HepG2 (cell line): Measurements from ENCODE around the gene ARHGAP22. TPM values are rescaled to one million over a fixed set of nuclear protein-coding genes. Genes with fewer than 3 reads are reported as not detected.

Experiments used
- ATAC-seq: fragments of 200-7000 bp; cut with Tn5 transposase; 3 replicates; pipeline ENCODE4 v1.9.1; 2020; ENCODE audit warnings: mild to moderate bottlenecking, moderate library complexity
- BruUV-seq: library from RNA; stranded (reverse); fragments of 400-500 nt; replicated peaks from 2 replicates; lab custom pipeline; 2021; lab: Mats Ljungman, UMichigan
- CTCF ChIA-PET: fragments of 300-600 bp; formaldehyde crosslinking; extraction: SDS; loops from one replicate; lab custom pipeline; 2021; ENCODE audit warnings: low total read pairs, inconsistent platforms, low intra/inter-chr PET ratio; lab: Yijun Ruan, JAX
- POLR2A ChIA-PET: fragments of 350-600 bp; sonication (Branson Sonifier 250); formaldehyde crosslinking; loops from one replicate; lab custom pipeline; 2020; ENCODE audit warnings: antibody characterized with exemption, inconsistent platforms; lab: Yijun Ruan, JAX
- DNase-seq: peaks from one replicate; pipeline ENCODE4 v3.0.0-alpha.2; 2015; ENCODE audit warnings: low spot score
- FAIRE-seq: peaks from 3 replicates; lab custom pipeline; 2011; peaks lifted over from hg19 to GRCh38; lab: Jason Lieb, UNC
- H2AFZ ChIP-seq: one replicate; pipeline ENCODE4 v1.6.1; 2011; ENCODE audit warnings: low read length, inconsistent platforms
- H3K27ac ChIP-seq: fragments of 300-600 bp; 3 replicates; pipeline ENCODE4 v1.8.0; 2011; ENCODE audit warnings: mixed run types, mild to moderate bottlenecking, mixed read lengths, low read length, inconsistent platforms; ENCODE audit not compliant: insufficient read depth; ENCODE audit errors: extremely low read length
- H3K27me3 ChIP-seq, 2 experiments: fragments of 200-600 bp in 1 of 2; 2 replicates in 1 of 2; 3 replicates in 1 of 2; pipeline versions ENCODE4 v1.6.0 to v1.8.0; 2011; ENCODE audit warnings: low read length in 2 of 2, mild to moderate bottlenecking in 2 of 2, moderate library complexity in 2 of 2, inconsistent platforms in 1 of 2; ENCODE audit not compliant: insufficient read depth in 2 of 2, control insufficient read depth in 1 of 2
- H3K36me3 ChIP-seq, 2 experiments: fragments of 200-600 bp in 1 of 2; replicated peaks in 1 of 2; 2 replicates in 1 of 2; 3 replicates in 1 of 2; pipeline versions ENCODE4 v1.5.1 to v1.8.0; 2011; ENCODE audit warnings: low read length in 2 of 2, inconsistent platforms in 1 of 2; ENCODE audit not compliant: insufficient read depth in 2 of 2, control insufficient read depth in 1 of 2
- H3K4me1 ChIP-seq: 2 replicates; pipeline ENCODE4 v1.5.1; 2012; ENCODE audit warnings: low read length, inconsistent platforms; ENCODE audit not compliant: insufficient read depth
- H3K4me2 ChIP-seq: 2 replicates; pipeline ENCODE4 v1.6.0; 2011; ENCODE audit warnings: low read depth, low read length, inconsistent platforms
- H3K4me3 ChIP-seq, 3 experiments: fragments of 200-600 bp in 1 of 3; sonication (generic), shearing (Covaris generic) in 1 of 3; replicated peaks in 1 of 3; 2 replicates each; pipeline ENCODE4 v1.5.1; 2011 to 2016; ENCODE audit warnings: low read length in 3 of 3, inconsistent platforms in 2 of 3, low read depth in 2 of 3, mild to moderate bottlenecking in 2 of 3, control low read depth in 1 of 3, mixed read lengths in 1 of 3; ENCODE audit not compliant: insufficient read depth in 1 of 3
- H3K79me2 ChIP-seq: one replicate; pipeline ENCODE4 v1.6.1; 2011; ENCODE audit warnings: low read length, inconsistent platforms; ENCODE audit not compliant: insufficient read depth
- H3K9ac ChIP-seq: 2 replicates; pipeline ENCODE4 v1.6.0; 2011; ENCODE audit warnings: mild to moderate bottlenecking, low read depth, low read length, inconsistent platforms; ENCODE audit not compliant: insufficient read depth
- H3K9me3 ChIP-seq: 2 replicates; pipeline ENCODE4 v1.5.1; 2012; ENCODE audit warnings: mild to moderate bottlenecking, low read length
- H4K20me1 ChIP-seq: 2 replicates; pipeline ENCODE4 v1.6.0; 2011; ENCODE audit warnings: inconsistent platforms, mild to moderate bottlenecking, low read length, moderate library complexity; ENCODE audit not compliant: insufficient read depth
- CCDC6 ChIP-seq: sonication (generic); formaldehyde crosslinking; IDR thresholded peaks from 2 replicates; pipeline ENCODE4 v1.8.1; 2022; ENCODE audit warnings: mild to moderate bottlenecking, missing genetic modification reagents, moderate library complexity
- EHMT2 ChIP-seq: fragments of 200-600 bp; sonication (generic); IDR thresholded peaks from 2 replicates; pipeline ENCODE4 v1.7.0; 2017; ENCODE audit warnings: antibody characterized with exemption, low read depth, low read length, borderline replicate concordance
- KDM5B ChIP-seq: sonication (generic); formaldehyde crosslinking; IDR thresholded peaks from 2 replicates; pipeline ENCODE4 v1.4.0; 2020; ENCODE audit warnings: missing genetic modification reagents, mild to moderate bottlenecking, borderline replicate concordance
- MLXIP ChIP-seq: sonication (generic); formaldehyde crosslinking; IDR thresholded peaks from 2 replicates; pipeline ENCODE4 v1.9.0; 2021; ENCODE audit warnings: missing genetic modification reagents, borderline replicate concordance
- MTF1 ChIP-seq: sonication (generic); formaldehyde crosslinking; IDR thresholded peaks from 2 replicates; pipeline ENCODE4 v1.5.0; 2020; ENCODE audit warnings: missing genetic modification reagents
- NR0B2 ChIP-seq: sonication (generic); formaldehyde crosslinking; IDR thresholded peaks from 2 replicates; pipeline ENCODE4 v1.4.0; 2020; ENCODE audit warnings: mild to moderate bottlenecking, missing genetic modification reagents
- NR3C1 ChIP-seq: sonication (generic); formaldehyde crosslinking; IDR thresholded peaks from 2 replicates; pipeline ENCODE4 v1.4.0; 2020; ENCODE audit warnings: missing genetic modification reagents
- NRL ChIP-seq: sonication (generic); formaldehyde crosslinking; IDR thresholded peaks from 2 replicates; pipeline ENCODE4 v1.5.0; 2020; ENCODE audit warnings: missing genetic modification reagents, mild to moderate bottlenecking, moderate library complexity, borderline replicate concordance
- PAWR ChIP-seq: sonication (generic); formaldehyde crosslinking; IDR thresholded peaks from 2 replicates; pipeline ENCODE4 v1.4.0; 2020; ENCODE audit warnings: missing genetic modification reagents, mild to moderate bottlenecking, borderline replicate concordance
- SETDB1 ChIP-seq: sonication (generic); formaldehyde crosslinking; IDR thresholded peaks from 2 replicates; pipeline ENCODE4 v1.5.1; 2020; ENCODE audit warnings: missing genetic modification reagents, mild to moderate bottlenecking, borderline replicate concordance
- SOX13 ChIP-seq, 3 experiments: fragments of 450-650 bp in 1 of 3; sonication (generic) in 1 of 3; formaldehyde crosslinking in 1 of 3; IDR thresholded peaks in 2 of 3; conservative IDR thresholded peaks in 1 of 3; 2 replicates each; pipeline versions ENCODE4 v1.5.0 to v1.6.1; 2016 to 2020; ENCODE audit warnings: antibody characterized with exemption in 1 of 3, mild to moderate bottlenecking in 1 of 3, missing compliant biosample characterization in 1 of 3, missing genetic modification reagents in 1 of 3, moderate library complexity in 1 of 3
- STAG1 ChIP-seq: sonication (generic); formaldehyde crosslinking; IDR thresholded peaks from 2 replicates; pipeline ENCODE4 v1.4.0; 2020; ENCODE audit warnings: missing genetic modification reagents
- TERF1 ChIP-seq: sonication (generic); formaldehyde crosslinking; IDR thresholded peaks from 2 replicates; pipeline ENCODE4 v1.8.0; 2022; ENCODE audit warnings: mild to moderate bottlenecking, missing genetic modification reagents, moderate library complexity
- ZNF431 ChIP-seq: sonication (generic); formaldehyde crosslinking; IDR thresholded peaks from 2 replicates; pipeline ENCODE4 v1.9.0; 2022; ENCODE audit warnings: missing genetic modification reagents, low read depth, mild to moderate bottlenecking, borderline replicate concordance
- ZNF432 ChIP-seq: sonication (generic); formaldehyde crosslinking; IDR thresholded peaks from 2 replicates; pipeline ENCODE4 v1.5.0; 2020; ENCODE audit warnings: missing genetic modification reagents, mild to moderate bottlenecking, borderline replicate concordance
- ZNF451 ChIP-seq: sonication (generic); formaldehyde crosslinking; IDR thresholded peaks from 2 replicates; pipeline ENCODE4 v1.5.0; 2020; ENCODE audit warnings: mild to moderate bottlenecking, missing genetic modification reagents
- ZNF784 ChIP-seq: sonication (generic); formaldehyde crosslinking; IDR thresholded peaks from 2 replicates; pipeline ENCODE4 v1.5.1; 2020; ENCODE audit warnings: missing genetic modification reagents, mild to moderate bottlenecking, borderline replicate concordance
- WGBS: methylation state at CpG from one replicate; pipeline ENCODE4 v1.1.6; 2017; ENCODE audit warnings: low lambda C conversion rate; 5-methylcytosine and 5-hydroxymethylcytosine counted together
- in situ Hi-C: cut with HindIII; loops from 2 replicates; pipeline ENCODE4 v1.10.0; 2017; ENCODE audit warnings: low pct_unique_long_range_greater_than_20kb; ENCODE audit not compliant: extremely low pct_ligation_motif_present
- intact Hi-C: fragments of 100-400 bp; cut with micrococcal nuclease; formaldehyde crosslinking; loops from one replicate; pipeline ENCODE4 v1.10.0; 2022; ENCODE audit not compliant: unreplicated experiment
- polyA plus RNA-seq, 8 experiments: library from polyadenylated mRNA; depleted of rRNA in 3 of 8; stranded (reverse) in 7 of 8; unstranded in 1 of 8; fragments of >200 nt; fragmentation: Illumina TruSeq in 4 of 8; extraction: Trizol in 4 of 8; gene quantifications; 2 replicates each; pipeline versions ENCODE4 v1.2.1 to v1.2.3, GENCODE V29; 2011 to 2016; ENCODE audit warnings: low read depth in 4 of 8, missing spikeins in 1 of 8, mixed read lengths in 1 of 8; ENCODE audit not compliant: insufficient read depth in 1 of 8
- total RNA-seq, 5 experiments: library from RNA; depleted of rRNA; stranded (reverse); fragments of >200 nt; fragmentation: Illumina TruSeq; extraction: Trizol; gene quantifications; 2 replicates each; pipeline ENCODE4 v1.2.3, GENCODE V29; 2016; ENCODE audit warnings: low read depth in 1 of 5

Gene ARHGAP22
- total and polyA plus RNA-seq, 2 of the 13 experiments (the other 11 are each of a cell fraction or from before 2014, with no cell fraction given): 0.08 to 0.38 TPM

- H2AFZ ChIP-seq: no peak overlapping the region
- H3K36me3 ChIP-seq: no peaks in the 10 kb centered on the region
- H3K4me1 ChIP-seq: no peaks in the 10 kb centered on the region
- BruUV-seq: no TSS peak
- no peaks in the 10 kb centered on the region for H3K79me2 ChIP-seq
- WGBS: 15% methylated on average over 6 of the region's 6 CpGs
- no peak for TF ChIP-seq SETDB1
- no peak for TF ChIP-seq CCDC6
- no peak for TF ChIP-seq MLXIP
- no peak for TF ChIP-seq KDM5B
- TF ChIP-seq PAWR (CRISPR knock-in tag): no peak
- TF ChIP-seq TERF1 (CRISPR knock-in tag): no peak
- TF ChIP-seq ZNF432 (CRISPR knock-in tag): no peak
- TF ChIP-seq ZNF451 (CRISPR knock-in tag): no peak
- TF ChIP-seq ZNF431: no peak
- no peak for TF ChIP-seq SOX13 (IDR thresholded peaks at IDR 0.05)
- no peak for TF ChIP-seq SOX13 (CRISPR knock-in tag; conservative IDR thresholded peaks at IDR 0.05 in 1 of 2, IDR thresholded peaks at IDR 0.05 in 1 of 2)
- no peak for TF ChIP-seq EHMT2
- TF ChIP-seq NR0B2: no peak
- TF ChIP-seq NRL (CRISPR knock-in tag): no peak
- no peak for TF ChIP-seq MTF1 (CRISPR knock-in tag)
- TF ChIP-seq NR3C1 (CRISPR knock-in tag): no peak
- TF ChIP-seq ZNF784 (CRISPR knock-in tag): no peak
- no peak for TF ChIP-seq STAG1 (CRISPR knock-in tag)
- FAIRE-seq: no peak
- no peak for DNase-seq
- no peak for ATAC-seq
- in situ Hi-C loops (no loop called here), intact Hi-C loops (no loop called here)
- no peak overlapping the region for H3K4me3 ChIP-seq
- ChIA-PET CTCF (no interaction called here), POLR2A (no interaction called here)
- peaks cover 0 to 1% of the 10 kb centered on the region in 2 experiments; a peak in 1 of 5 replicates for H3K27me3 ChIP-seq
- H3K9me3 ChIP-seq: no peaks in the 10 kb centered on the region
- H3K27ac ChIP-seq: no peak overlapping the region
- H4K20me1 ChIP-seq: no peaks in the 10 kb centered on the region
- no peak overlapping the region for H3K4me2 ChIP-seq
- no peak overlapping the region for H3K9ac ChIP-seq
Observed at GRCh38 chr10:48490946-48491345, 113.9 kb downstream of the ARHGAP22 start.
